ENCODE measurements around the gene GKAP1.

GRCh38 chr9:83744206-83744605 lies 73.4 kb downstream of the GKAP1 start:
- TF ChIP-seq CTCF (IDR thresholded peaks at IDR 0.05; ENCODE audit: low read length), result no peak
- TF ChIP-seq EZH2 (IDR thresholded peaks at IDR 0.05; ENCODE audit: borderline replicate concordance, low read length), result no peak

Measured in OCI-LY1 (cell line).